IMR-90 (cell line): ENCODE data around the gene UNC50. TPM values are rescaled to one million over a fixed set of nuclear protein-coding genes. Genes with fewer than 3 reads are reported as not detected.

Experiments
- ATAC-seq: fragments of 200-7000 bp; cut with Tn5 transposase; 2 replicates; pipeline ENCODE4 v1.9.1; 2020; ENCODE audit warnings: low read depth, mild to moderate bottlenecking, moderate library complexity
- Bru-seq: library from RNA; stranded (reverse); fragments of 400-500 nt; gene quantifications from one replicate; lab custom pipeline; 2021; lab: Mats Ljungman, UMichigan
- BruChase-seq, 2 experiments: library from RNA; stranded (reverse); fragments of 400-500 nt; gene quantifications; one replicate each; lab custom pipeline; 2021; lab: Mats Ljungman, UMichigan
- BruUV-seq: library from RNA; stranded (reverse); fragments of 400-500 nt; replicated peaks from 2 replicates; lab custom pipeline; 2021; lab: Mats Ljungman, UMichigan
- CTCF ChIA-PET: fragments of 300-600 bp; formaldehyde crosslinking; extraction: SDS; loops from one replicate; lab custom pipeline; 2021; ENCODE audit warnings: antibody characterized with exemption; lab: Yijun Ruan, JAX
- POLR2A ChIA-PET: fragments of 300-600 bp; sonication (Branson Sonifier 250); formaldehyde crosslinking; loops from one replicate; lab custom pipeline; 2022; ENCODE audit warnings: antibody characterized with exemption; ENCODE audit not compliant: unreplicated experiment; lab: Charles Lee
- DNase-seq: peaks from one replicate; pipeline ENCODE4 v3.0.0; 2013
- H2AFZ ChIP-seq: replicated peaks from 2 replicates; pipeline ENCODE3; 2013; ENCODE audit warnings: low read length, mild to moderate bottlenecking; ENCODE audit not compliant: poor library complexity
- H2AK5ac ChIP-seq: 2 replicates; pipeline ENCODE4 v1.6.1; 2013; ENCODE audit warnings: low read depth, low read length, inconsistent platforms
- H2AK9ac ChIP-seq: replicated peaks from 2 replicates; pipeline ENCODE3; 2013; ENCODE audit warnings: mild to moderate bottlenecking, low read depth, low read length, moderate library complexity; ENCODE audit not compliant: poor library complexity
- H2BK120ac ChIP-seq: 2 replicates; pipeline ENCODE4 v1.6.1; 2013; ENCODE audit warnings: low read depth, low read length, inconsistent platforms
- H2BK15ac ChIP-seq: 3 replicates; pipeline ENCODE4 v1.6.1; 2013; ENCODE audit warnings: low read depth, low read length, inconsistent platforms
- H2BK20ac ChIP-seq: 2 replicates; pipeline ENCODE4 v1.6.1; 2013; ENCODE audit warnings: low read depth, mild to moderate bottlenecking, inconsistent platforms, low read length, moderate library complexity
- H2BK5ac ChIP-seq: 2 replicates; pipeline ENCODE4 v1.6.1; 2013; ENCODE audit warnings: mild to moderate bottlenecking, low read depth, low read length, inconsistent platforms; ENCODE audit not compliant: poor library complexity, severe bottlenecking
- H3K14ac ChIP-seq: replicated peaks from 2 replicates; pipeline ENCODE4 v1.6.1; 2013; ENCODE audit warnings: low read depth, low read length, inconsistent platforms
- H3K18ac ChIP-seq: 2 replicates; pipeline ENCODE4 v1.6.1; 2013; ENCODE audit warnings: low read depth, low read length, control low read depth
- H3K23ac ChIP-seq: 2 replicates; pipeline ENCODE4 v1.6.1; 2013; ENCODE audit warnings: low read depth, low read length, inconsistent platforms
- H3K27ac ChIP-seq: 2 replicates; pipeline ENCODE4 v1.5.1; 2013; ENCODE audit warnings: mild to moderate bottlenecking, control low read depth, low read length; ENCODE audit not compliant: insufficient read depth
- H3K27me3 ChIP-seq: 2 replicates; pipeline ENCODE4 v1.6.1; 2013; ENCODE audit warnings: low read length; ENCODE audit not compliant: control insufficient read depth, insufficient read depth
- H3K36me3 ChIP-seq: 2 replicates; pipeline ENCODE4 v1.6.1; 2013; ENCODE audit warnings: low read length, mixed read lengths; ENCODE audit not compliant: control insufficient read depth, insufficient read depth
- H3K4ac ChIP-seq: 2 replicates; pipeline ENCODE4 v1.6.1; 2013; ENCODE audit warnings: low read depth, low read length, inconsistent platforms
- H3K4me1 ChIP-seq: 2 replicates; pipeline ENCODE4 v1.6.1; 2013; ENCODE audit warnings: low read length, mixed read lengths; ENCODE audit not compliant: control insufficient read depth, insufficient read depth
- H3K4me2 ChIP-seq: 2 replicates; pipeline ENCODE4 v1.6.1; 2013; ENCODE audit warnings: low read depth, mild to moderate bottlenecking, control low read depth, low read length, moderate library complexity
- H3K4me3 ChIP-seq: 2 replicates; pipeline ENCODE4 v1.5.1; 2013; ENCODE audit warnings: low read depth, mild to moderate bottlenecking, control low read depth, low read length, moderate library complexity; ENCODE audit not compliant: insufficient read depth
- H3K56ac ChIP-seq: 2 replicates; pipeline ENCODE4 v1.6.1; 2013; ENCODE audit warnings: low read length, inconsistent platforms; ENCODE audit not compliant: insufficient read depth; ENCODE audit errors: extremely low read depth
- H3K79me1 ChIP-seq, 2 experiments: 2 replicates each; pipeline ENCODE4 v1.6.1; 2013; ENCODE audit warnings: low read length in 2 of 2, inconsistent platforms in 1 of 2, low read depth in 1 of 2
- H3K9ac ChIP-seq: 2 replicates; pipeline ENCODE4 v1.6.1; 2013; ENCODE audit warnings: low read depth, low read length, control low read depth
- H3K9me1 ChIP-seq: 2 replicates; pipeline ENCODE4 v1.6.1; 2013; ENCODE audit warnings: low read length, inconsistent platforms; ENCODE audit not compliant: insufficient read depth
- H3K9me3 ChIP-seq: 2 replicates; pipeline ENCODE4 v1.6.1; 2013; ENCODE audit warnings: low read length; ENCODE audit not compliant: control insufficient read depth, insufficient read depth
- H4K20me1 ChIP-seq: 2 replicates; pipeline ENCODE4 v1.6.1; 2013; ENCODE audit warnings: low read length, inconsistent platforms; ENCODE audit not compliant: insufficient read depth
- H4K5ac ChIP-seq: 2 replicates; pipeline ENCODE4 v1.6.1; 2013; ENCODE audit warnings: mild to moderate bottlenecking, low read depth, low read length, control low read depth
- H4K8ac ChIP-seq, 2 experiments: 2 replicates each; pipeline ENCODE4 v1.6.1; 2013; ENCODE audit warnings: low read depth in 2 of 2, low read length in 2 of 2, control low read depth in 1 of 2, inconsistent platforms in 1 of 2
- H4K91ac ChIP-seq: 2 replicates; pipeline ENCODE4 v1.6.1; 2013; ENCODE audit warnings: low read depth, low read length, inconsistent platforms; ENCODE audit not compliant: insufficient read depth
- CHD1 ChIP-seq: IDR thresholded peaks from 2 replicates; pipeline ENCODE4 v1.6.1; 2012; ENCODE audit warnings: low read depth, low read length, improper control_type of control experiment
- CTCF ChIP-seq: conservative IDR thresholded peaks from 2 replicates; pipeline ENCODE4 v1.5.1; 2012; ENCODE audit warnings: mild to moderate bottlenecking, low read depth, low read length, improper control_type of control experiment
- MAZ ChIP-seq: IDR thresholded peaks from 2 replicates; pipeline ENCODE4 v1.6.1; 2012; ENCODE audit warnings: low read depth, mild to moderate bottlenecking, low read length, improper control_type of control experiment, moderate library complexity, borderline replicate concordance
- MXI1 ChIP-seq: IDR thresholded peaks from 2 replicates; pipeline ENCODE4 v1.6.1; 2012; ENCODE audit warnings: low read depth, mild to moderate bottlenecking, low read length, moderate library complexity, borderline replicate concordance
- NFE2L2 ChIP-seq: fragments of 150-350 bp; IDR thresholded peaks from 2 replicates; pipeline ENCODE4 v1.6.1; 2016; ENCODE audit warnings: low read depth, mild to moderate bottlenecking, low read length
- POLR2A ChIP-seq: IDR thresholded peaks from 2 replicates; pipeline ENCODE4 v1.6.1; 2012; ENCODE audit warnings: mild to moderate bottlenecking, low read depth, low read length
- RCOR1 ChIP-seq: IDR thresholded peaks from 2 replicates; pipeline ENCODE4 v1.6.1; 2012; ENCODE audit warnings: mild to moderate bottlenecking, low read length, improper control_type of control experiment; ENCODE audit not compliant: insufficient replicate concordance
- RFX5 ChIP-seq: IDR thresholded peaks from 2 replicates; pipeline ENCODE4 v1.8.0; 2012; ENCODE audit warnings: low read depth, mild to moderate bottlenecking, low read length, moderate library complexity
- WGBS, 2 experiments: methylation state at CpG; one replicate each; pipeline versions ENCODE4 v1.1.5 to v1.1.7; 2013; ENCODE audit warnings: missing lambda C conversion rate in 2 of 2; ENCODE audit not compliant: insufficient read length in 1 of 2; ENCODE audit errors: extremely low coverage in 2 of 2; 5-methylcytosine and 5-hydroxymethylcytosine counted together
- dilution Hi-C: fragments of 300-500 bp; cut with HindIII; formaldehyde crosslinking; loops from one replicate; pipeline ENCODE4 v1.14.3; 2018; ENCODE audit warnings: low sequenced_read_pairs; ENCODE audit not compliant: unreplicated experiment
- in situ Hi-C: fragments of 300-500 bp; cut with MboI; formaldehyde crosslinking; loops from 3 replicates; pipeline ENCODE4 v1.14.3; 2019; ENCODE audit warnings: low sequenced_read_pairs, inconsistent platforms, mixed read lengths
- intact Hi-C: fragments of 100-400 bp; cut with micrococcal nuclease; formaldehyde crosslinking; loops from 2 replicates; pipeline ENCODE4 v1.10.0; 2022
- long read RNA-seq: library from polyadenylated mRNA; unstranded; transcript quantifications from one replicate; pipeline ENCODE4 v2.0.0, GENCODE V29; 2021; ENCODE audit not compliant: unreplicated experiment
- polyA plus RNA-seq, 3 experiments: library from polyadenylated mRNA; depleted of rRNA; stranded (reverse); fragments of >200 nt; gene quantifications; 2 replicates each; pipeline ENCODE4 v1.2.3, GENCODE V29; 2012; ENCODE audit warnings: low replicate concordance in 1 of 3
- total RNA-seq: library from RNA; depleted of rRNA; stranded (reverse); fragments of >200 nt; gene quantifications from 2 replicates; pipeline ENCODE4 v1.2.3, GENCODE V29; 2012; rRNA removed

UNC50 gene, protein sequence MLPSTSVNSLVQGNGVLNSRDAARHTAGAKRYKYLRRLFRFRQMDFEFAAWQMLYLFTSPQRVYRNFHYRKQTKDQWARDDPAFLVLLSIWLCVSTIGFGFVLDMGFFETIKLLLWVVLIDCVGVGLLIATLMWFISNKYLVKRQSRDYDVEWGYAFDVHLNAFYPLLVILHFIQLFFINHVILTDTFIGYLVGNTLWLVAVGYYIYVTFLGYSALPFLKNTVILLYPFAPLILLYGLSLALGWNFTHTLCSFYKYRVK
- total RNA-seq: 18.3 and 40.3 TPM in 2 replicates
- polyA plus RNA-seq (2012; rRNA removed): 29.5 and 34.1 TPM in 2 replicates
- polyA plus RNA-seq (2012; cell fraction: cytosol; rRNA removed): 12.0 and 13.8 TPM in 2 replicates
- 12.8 and 48.5 TPM in 2 replicates for polyA plus RNA-seq (2012; cell fraction: nucleus; rRNA removed; ENCODE audit: low replicate concordance)
- Bru-seq, nascent RNA: percentile 86 among the genes with signal in this experiment
- BruChase-seq, experiment 1, labeled RNA remaining after a 6-hour chase: percentile 87 among the genes with signal in this experiment
- percentile 93 among the genes with signal in this experiment for BruChase-seq, experiment 2, labeled RNA remaining after a 2-hour chase
- long read RNA-seq, transcript UNC50-201 (6 exons, 1,143 nt): major isoform, 41 of 63 reads
- long read RNA-seq, partial matches to known transcripts: 3 of 63 reads
- long read RNA-seq, other reads (novel, unspliced or antisense): 17 of 63 reads

- DNase-seq: peak; percentile 91
- POLR2A ChIA-PET: no interaction called here
Measured at GRCh38 chr2:98608116-98608961, at the start of gene UNC50, which contains the start of gene COA5. Gene UNC50 (plus strand): TSS chr2:98608589. CDS start chr2:98609760, 1,171 bp downstream. Gene COA5 (minus strand): TSS chr2:98608512. CDS start chr2:98608405, 107 bp downstream.

More at GRCh38 chr2:98608116-98608961, at the start of gene UNC50, which contains the start of gene COA5:
- Histone ChIP-seq H4K5ac (peak within 1 kb of the TSS; percentile 90), H2AK5ac (peak within 1 kb of the TSS; percentile 78), H2AFZ (peak within 1 kb of the TSS; percentile 100), H4K8ac (peak within 1 kb of the TSS; percentile 84 to 99), H3K4me3 (peak within 1 kb of the TSS; percentile 93), H3K9me1 (peaks cover 6% of the 10 kb centered on the region; the same call in 1 of the 2 replicates), H3K4ac (peak within 1 kb of the TSS; percentile 91), H3K4me2 (peak within 1 kb of the TSS; percentile 95), H3K4me1 (peaks cover 12% of the 10 kb centered on the region), H2BK20ac (no peak within 1 kb of the TSS), H2BK120ac (peak within 1 kb of the TSS; percentile 41), H3K36me3 (peaks cover 12% of the 10 kb centered on the region), H3K56ac (peak within 1 kb of the TSS; percentile 86), H3K27ac (peak within 1 kb of the TSS; percentile 96), H3K14ac (peak within 1 kb of the TSS; percentile 99), H3K9me3 (no peaks in the 10 kb centered on the region), H3K9ac (peak within 1 kb of the TSS; percentile 96), H3K27me3 (no peaks in the 10 kb centered on the region), H2BK15ac (no peak within 1 kb of the TSS), H3K79me1 (peaks cover 55 to 68% of the 10 kb centered on the region in 2 experiments), H2AK9ac (peak within 1 kb of the TSS; percentile 97), H2BK5ac (peak within 1 kb of the TSS; percentile 82), H3K23ac (peak within 1 kb of the TSS; percentile 98), H4K91ac (peak within 1 kb of the TSS; percentile 95), H4K20me1 (peaks cover 8% of the 10 kb centered on the region; the same call in 1 of the 2 replicates), H3K18ac (peak within 1 kb of the TSS; percentile 59)
- TF ChIP-seq MXI1 (0 out of 2 replicates have a peak, but pooled peaks have one; percentile 32), MAZ (0 out of 2 replicates have a peak, but pooled peaks have one; percentile 56), NFE2L2 (peak; percentile 36; the same call in 1 of the 2 replicates), CHD1 (no peak; the same call in 1 of the 2 replicates), RFX5 (no peak), POLR2A (peak; percentile 95), CTCF (0 out of 2 replicates have a peak, but pooled peaks have one; percentile 5), RCOR1 (peak; percentile 11)
- 0% methylated on average over 26 of the region's 93 CpGs; no CpG with 5 or more reads in 1 of the 2 experiments for WGBS, 2 experiments
- no TSS peak for BruUV-seq
- CTCF ChIA-PET: interaction anchor here (0.6 kb wide), 1 partner anchor 174 kb away, joined by 3 read pairs; no protein-coding TSS in a partner anchor
- dilution Hi-C loops (no loop called here), in situ Hi-C loops (no loop called here), intact Hi-C loops (loop anchor here (2.0 to 10.0 kb wide), 2 partner anchors 164 to 196 kb away; partner anchors contain the start of gene INPP4A)
- peak; percentile 91 for ATAC-seq
